ENCODE results near the gene ASIC2.

- TF ChIP-seq CTCF (IDR thresholded peaks at IDR 0.05) (no peak), POLR2A (IDR thresholded peaks at IDR 0.05) (no peak), POLR2AphosphoS5 (IDR thresholded peaks at IDR 0.05) (no peak)
These were observed 109.5 kb downstream of the ASIC2 start for GRCh38 chr17:33183487-33184026.
